A549 (cell line): ENCODE measurements around the gene SETDB2. TPM values are rescaled to one million over a fixed set of nuclear protein-coding genes. Genes with fewer than 3 reads are reported as not detected.

Experiments
- ATAC-seq, 2 experiments: fragments of 200-7000 bp in 1 of 2; fragments of >200 bp in 1 of 2; cut with Nextera tagmentation in 1 of 2; cut with Tn5 transposase in 1 of 2; 3 replicates each; pipeline versions ENCODE4 v1.8.0 to v1.9.1; 2018 to 2020; ENCODE audit warnings: mild to moderate bottlenecking in 1 of 2, moderate library complexity in 1 of 2
- CTCF ChIA-PET: fragments of 300-600 bp; sonication (Branson Sonifier 250); formaldehyde crosslinking; extraction: SDS; loops from one replicate; lab custom pipeline; 2021; ENCODE audit warnings: antibody characterized with exemption, inconsistent platforms; lab: Yijun Ruan, JAX
- POLR2A ChIA-PET: fragments of 350-600 bp; formaldehyde crosslinking; extraction: SDS; loops from one replicate; lab custom pipeline; 2021; ENCODE audit warnings: antibody characterized with exemption, inconsistent platforms; lab: Yijun Ruan, JAX
- DNase-seq, 2 experiments: peaks; one replicate each; pipeline versions ENCODE4 v3.0.0 to v3.0.0-alpha.2; 2011 to 2016; ENCODE audit warnings: low read depth in 1 of 2, low spot score in 1 of 2
- FAIRE-seq: peaks from 2 replicates; lab custom pipeline; 2011; peaks lifted over from hg19 to GRCh38; lab: Jason Lieb, UNC
- H3K27ac ChIP-seq, 2 experiments: fragments of >200 bp; sonication (Bioruptor Twin); formaldehyde crosslinking; 3 replicates each; pipeline ENCODE4 v1.5.1; 2016 to 2017
- H3K4me1 ChIP-seq: fragments of >200 bp; sonication (Bioruptor Twin); formaldehyde crosslinking; 3 replicates; pipeline ENCODE4 v1.6.1; 2016
- H3K4me2 ChIP-seq: fragments of >200 bp; sonication (Bioruptor Twin); formaldehyde crosslinking; 3 replicates; pipeline ENCODE4 v1.6.1; 2016
- H3K4me3 ChIP-seq: fragments of >200 bp; sonication (Bioruptor Twin); formaldehyde crosslinking; 3 replicates; pipeline ENCODE4 v1.5.1; 2016
- H3K9me3 ChIP-seq: fragments of >200 bp; sonication (Bioruptor Twin); formaldehyde crosslinking; 3 replicates; pipeline ENCODE4 v1.6.1; 2016
- BHLHE40 ChIP-seq: IDR thresholded peaks from 2 replicates; pipeline ENCODE4 v1.6.1; 2012; ENCODE audit warnings: low read depth, low read length, inconsistent platforms
- EHF ChIP-seq: fragments of 250-450 bp; sonication (Bioruptor Pico); IDR thresholded peaks from 2 replicates; pipeline ENCODE4 v1.5.0; 2020; ENCODE audit warnings: mild to moderate bottlenecking
- FOXS1 ChIP-seq: fragments of 250-450 bp; sonication (Bioruptor Pico); IDR thresholded peaks from 2 replicates; pipeline ENCODE4 v1.5.0; 2020; ENCODE audit warnings: mild to moderate bottlenecking, moderate library complexity
- HOXB13 ChIP-seq: fragments of 250-450 bp; sonication (Bioruptor Pico); IDR thresholded peaks from 2 replicates; pipeline ENCODE4 v1.5.0; 2020; ENCODE audit warnings: low read depth, mild to moderate bottlenecking, moderate library complexity
- JUN ChIP-seq, 2 experiments: fragments of >200 bp; sonication (Bioruptor Twin); formaldehyde crosslinking; IDR thresholded peaks; 2 replicates in 1 of 2; 3 replicates in 1 of 2; pipeline ENCODE4 v1.6.1; 2016 to 2017
- KDM5A ChIP-seq: fragments of 200-600 bp; sonication (generic); IDR thresholded peaks from 2 replicates; pipeline ENCODE4 v1.6.1; 2016; ENCODE audit warnings: antibody characterized with exemption, mild to moderate bottlenecking
- MAFK ChIP-seq: fragments of 450-650 bp; IDR thresholded peaks from 2 replicates; pipeline ENCODE4 v1.6.1; 2014; ENCODE audit not compliant: partially characterized antibody
- MAX ChIP-seq: IDR thresholded peaks from 2 replicates; pipeline ENCODE4 v1.6.1; 2012
- NFE2L2 ChIP-seq: fragments of 150-350 bp; conservative IDR thresholded peaks from 2 replicates; pipeline ENCODE4 v1.6.1; 2014; ENCODE audit warnings: low read length
- NPAS2 ChIP-seq: fragments of 250-450 bp; sonication (Bioruptor Pico); IDR thresholded peaks from 2 replicates; pipeline ENCODE4 v1.8.0; 2022; ENCODE audit warnings: mild to moderate bottlenecking, moderate library complexity, borderline replicate concordance
- PHF8 ChIP-seq: fragments of 200-600 bp; sonication (generic); IDR thresholded peaks from 2 replicates; pipeline ENCODE4 v1.6.1; 2016; ENCODE audit warnings: low read depth, mild to moderate bottlenecking, antibody characterized with exemption, moderate library complexity, borderline replicate concordance
- POLR2A ChIP-seq: IDR thresholded peaks from 2 replicates; pipeline ENCODE4 v1.6.1; 2012; ENCODE audit warnings: mild to moderate bottlenecking, low read length
- POLR2AphosphoS2 ChIP-seq: conservative IDR thresholded peaks from 2 replicates; pipeline ENCODE4 v1.6.1; 2012; ENCODE audit warnings: low read length, improper control_type of control experiment, inconsistent platforms
- RFX5 ChIP-seq: fragments of 450-650 bp; IDR thresholded peaks from 2 replicates; pipeline ENCODE4 v1.7.1; 2014; ENCODE audit warnings: antibody characterized with exemption, mild to moderate bottlenecking, moderate library complexity
- SREBF2 ChIP-seq: fragments of 450-650 bp; IDR thresholded peaks from 2 replicates; pipeline ENCODE4 v1.6.1; 2014; ENCODE audit warnings: mild to moderate bottlenecking, moderate library complexity
- ZNF302 ChIP-seq: fragments of 250-450 bp; sonication (Bioruptor Pico); IDR thresholded peaks from 2 replicates; pipeline ENCODE4 v1.9.0; 2021; ENCODE audit warnings: inconsistent platforms, mild to moderate bottlenecking, moderate library complexity
- WGBS: methylation state at CpG from one replicate; pipeline ENCODE4 v1.1.6; 2017; ENCODE audit errors: missing lambda C conversion rate; 5-methylcytosine and 5-hydroxymethylcytosine counted together
- polyA plus RNA-seq, 4 experiments: library from polyadenylated mRNA; depleted of rRNA in 3 of 4; stranded (reverse); fragments of >200 nt; fragmentation: RNase III in 1 of 4; extraction: RNeasy Plus Mini Kit Qiagen cat#74134 plus additional on column Dnase treatment in 1 of 4; gene quantifications; 2 replicates in 3 of 4; 3 replicates in 1 of 4; pipeline ENCODE4 v1.2.3, GENCODE V29; 2011 to 2017
- TF ChIP-seq, protein P1 (sequence below): fragments of >200 bp; sonication (Bioruptor Twin); formaldehyde crosslinking; IDR thresholded peaks from 3 replicates; pipeline ENCODE4 v1.5.1; 2016
- TF ChIP-seq, protein P2 (sequence below): fragments of 200-600 bp; sonication (generic); IDR thresholded peaks from 2 replicates; pipeline ENCODE4 v1.6.1; 2016; ENCODE audit warnings: antibody characterized with exemption, mild to moderate bottlenecking, moderate library complexity

Gene SETDB2
- polyA plus RNA-seq, 2 of the 4 experiments (the other 2 are of a cell fraction) = 1.3 to 4.6 TPM

DNA sequence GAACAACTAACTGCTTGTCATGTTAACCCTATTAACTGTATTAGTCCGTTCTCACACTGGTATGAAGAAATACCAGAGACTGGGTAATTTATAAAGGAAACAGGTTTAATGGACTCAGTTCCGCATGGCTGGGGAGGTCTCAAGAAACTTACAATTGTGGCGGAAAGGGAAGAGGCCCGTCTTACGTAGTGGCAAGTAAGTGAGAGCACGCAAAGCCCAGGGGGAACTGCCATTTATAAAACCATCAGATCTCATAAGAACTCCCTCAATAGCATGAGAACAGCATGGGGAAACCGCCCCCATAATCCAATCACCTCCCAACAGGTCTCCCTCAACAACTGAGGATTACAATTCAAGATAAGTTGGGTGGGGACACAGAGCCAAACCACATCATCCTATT is 86.4 kb downstream of the SETDB2 start (continued):
- TF ChIP-seq JUN (IDR thresholded peaks at IDR 0.05) (no peak), POLR2A (no peak)
- TF ChIP-seq, all 56 proteins: peak for 0

- TF ChIP-seq HOXB13 (CRISPR knock-in tag) (no peak), PHF8 (no peak), SREBF2 (no peak), RFX5 (no peak), KDM5A (no peak), EHF (CRISPR knock-in tag) (no peak), BHLHE40 (no peak), FOXS1 (CRISPR knock-in tag) (no peak), NPAS2 (CRISPR knock-in tag) (no peak), NFE2L2 (no peak), MAX (no peak)
- TF ChIP-seq, protein P1, sequence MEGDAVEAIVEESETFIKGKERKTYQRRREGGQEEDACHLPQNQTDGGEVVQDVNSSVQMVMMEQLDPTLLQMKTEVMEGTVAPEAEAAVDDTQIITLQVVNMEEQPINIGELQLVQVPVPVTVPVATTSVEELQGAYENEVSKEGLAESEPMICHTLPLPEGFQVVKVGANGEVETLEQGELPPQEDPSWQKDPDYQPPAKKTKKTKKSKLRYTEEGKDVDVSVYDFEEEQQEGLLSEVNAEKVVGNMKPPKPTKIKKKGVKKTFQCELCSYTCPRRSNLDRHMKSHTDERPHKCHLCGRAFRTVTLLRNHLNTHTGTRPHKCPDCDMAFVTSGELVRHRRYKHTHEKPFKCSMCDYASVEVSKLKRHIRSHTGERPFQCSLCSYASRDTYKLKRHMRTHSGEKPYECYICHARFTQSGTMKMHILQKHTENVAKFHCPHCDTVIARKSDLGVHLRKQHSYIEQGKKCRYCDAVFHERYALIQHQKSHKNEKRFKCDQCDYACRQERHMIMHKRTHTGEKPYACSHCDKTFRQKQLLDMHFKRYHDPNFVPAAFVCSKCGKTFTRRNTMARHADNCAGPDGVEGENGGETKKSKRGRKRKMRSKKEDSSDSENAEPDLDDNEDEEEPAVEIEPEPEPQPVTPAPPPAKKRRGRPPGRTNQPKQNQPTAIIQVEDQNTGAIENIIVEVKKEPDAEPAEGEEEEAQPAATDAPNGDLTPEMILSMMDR = no peak
- TF ChIP-seq, protein P2, sequence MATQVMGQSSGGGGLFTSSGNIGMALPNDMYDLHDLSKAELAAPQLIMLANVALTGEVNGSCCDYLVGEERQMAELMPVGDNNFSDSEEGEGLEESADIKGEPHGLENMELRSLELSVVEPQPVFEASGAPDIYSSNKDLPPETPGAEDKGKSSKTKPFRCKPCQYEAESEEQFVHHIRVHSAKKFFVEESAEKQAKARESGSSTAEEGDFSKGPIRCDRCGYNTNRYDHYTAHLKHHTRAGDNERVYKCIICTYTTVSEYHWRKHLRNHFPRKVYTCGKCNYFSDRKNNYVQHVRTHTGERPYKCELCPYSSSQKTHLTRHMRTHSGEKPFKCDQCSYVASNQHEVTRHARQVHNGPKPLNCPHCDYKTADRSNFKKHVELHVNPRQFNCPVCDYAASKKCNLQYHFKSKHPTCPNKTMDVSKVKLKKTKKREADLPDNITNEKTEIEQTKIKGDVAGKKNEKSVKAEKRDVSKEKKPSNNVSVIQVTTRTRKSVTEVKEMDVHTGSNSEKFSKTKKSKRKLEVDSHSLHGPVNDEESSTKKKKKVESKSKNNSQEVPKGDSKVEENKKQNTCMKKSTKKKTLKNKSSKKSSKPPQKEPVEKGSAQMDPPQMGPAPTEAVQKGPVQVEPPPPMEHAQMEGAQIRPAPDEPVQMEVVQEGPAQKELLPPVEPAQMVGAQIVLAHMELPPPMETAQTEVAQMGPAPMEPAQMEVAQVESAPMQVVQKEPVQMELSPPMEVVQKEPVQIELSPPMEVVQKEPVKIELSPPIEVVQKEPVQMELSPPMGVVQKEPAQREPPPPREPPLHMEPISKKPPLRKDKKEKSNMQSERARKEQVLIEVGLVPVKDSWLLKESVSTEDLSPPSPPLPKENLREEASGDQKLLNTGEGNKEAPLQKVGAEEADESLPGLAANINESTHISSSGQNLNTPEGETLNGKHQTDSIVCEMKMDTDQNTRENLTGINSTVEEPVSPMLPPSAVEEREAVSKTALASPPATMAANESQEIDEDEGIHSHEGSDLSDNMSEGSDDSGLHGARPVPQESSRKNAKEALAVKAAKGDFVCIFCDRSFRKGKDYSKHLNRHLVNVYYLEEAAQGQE = no peak
- ATAC-seq (no peak), DNase-seq (no peak), FAIRE-seq (no peak)
- H3K4me3 ChIP-seq = no peak overlapping the region
- WGBS = 78% methylated on average over 1 of the region's 1 CpG
- no peaks in the 10 kb centered on the region for H3K9me3 ChIP-seq
- ChIA-PET POLR2A (no interaction called here), CTCF (no interaction called here)
- H3K27ac ChIP-seq = no peak overlapping the region
- no peaks in the 10 kb centered on the region for H3K4me1 ChIP-seq
- no peak overlapping the region for H3K4me2 ChIP-seq
Observed at GRCh38 chr13:49532593-49532992, 88.5 kb downstream of the SETDB2 start.

GRCh38 chr13:49533011-49533410 is 88.9 kb downstream of the SETDB2 start:
- POLR2A ChIA-PET = no interaction called here
- TF ChIP-seq ZNF302 (no peak), POLR2AphosphoS2 (no peak), FOXS1 (CRISPR knock-in tag) (no peak), MAFK (peak; percentile 62)
- TF ChIP-seq, all 56 proteins: peak for 1
- CTCF ChIA-PET = no interaction called here
- no peak for FAIRE-seq
- Histone ChIP-seq H3K4me3 (no peak overlapping the region), H3K27ac (no peak overlapping the region), H3K4me1 (no peaks in the 10 kb centered on the region), H3K9me3 (no peaks in the 10 kb centered on the region), H3K4me2 (no peak overlapping the region)
- ATAC-seq = no peak
- no peak for DNase-seq
